ENCODE measurements around the gene MAP3K2. TPM values are rescaled to one million over a fixed set of nuclear protein-coding genes. Genes with fewer than 3 reads are reported as not detected.

Gene MAP3K2
- total and polyA plus RNA-seq, 8 donors: 24.3 to 84.9 (median 27.3) TPM

DNA sequence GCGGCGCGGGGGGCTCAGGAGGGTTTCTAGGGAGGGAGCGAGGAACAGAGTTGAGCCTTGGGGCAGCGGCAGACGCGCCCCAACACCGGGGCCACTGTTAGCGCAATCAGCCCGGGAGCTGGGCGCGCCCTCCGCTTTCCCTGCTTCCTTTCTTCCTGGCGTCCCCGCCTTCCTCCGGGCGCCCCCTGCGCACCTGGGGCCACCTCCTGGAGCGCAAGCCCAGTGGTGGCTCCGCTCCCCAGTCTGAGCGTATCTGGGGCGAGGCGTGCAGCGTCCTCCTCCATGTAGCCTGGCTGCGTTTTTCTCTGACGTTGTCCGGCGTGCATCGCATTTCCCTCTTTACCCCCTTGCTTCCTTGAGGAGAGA, 35.7 kb upstream of the MAP3K2 start:
- Histone ChIP-seq H3K27ac (no peak overlapping the region), H3K4me1 (peaks cover 9 to 17% of the 10 kb centered on the region in 2 donors), H3K36me3 (no peaks in the 10 kb centered on the region), H3K9me3 (no peaks in the 10 kb centered on the region), H3K27me3 (peaks cover 19 to 42% of the 10 kb centered on the region in 2 donors), H3K4me3 (peak overlapping the region; percentile 21 to 30)
- ATAC-seq: peak; percentile 70
- no peak for TF ChIP-seq CTCF (IDR thresholded peaks at IDR 0.05)
- DNase-seq: peak in 1 of 4 donors; percentile 26
- intact Hi-C loops (cut with DNase I): no loop called here

GRCh38 chr2:127422559-127423477, 35.0 kb upstream of the MAP3K2 start:
- ATAC-seq: peak; percentile 50
- intact Hi-C loops (cut with DNase I): no loop called here
- no peaks in the 10 kb centered on the region for H3K36me3 ChIP-seq
- H3K27me3 ChIP-seq: peaks cover 19 to 42% of the 10 kb centered on the region in 2 donors
- no peaks in the 10 kb centered on the region for H3K9me3 ChIP-seq
- H3K27ac ChIP-seq: no peak overlapping the region
- H3K4me3 ChIP-seq: peak overlapping the region; percentile 21 to 30
- DNase-seq: peak in 1 of 4 donors; percentile 87
- no peak for TF ChIP-seq CTCF (IDR thresholded peaks at IDR 0.05)
- H3K4me1 ChIP-seq: peaks cover 9 to 17% of the 10 kb centered on the region in 2 donors

DNA sequence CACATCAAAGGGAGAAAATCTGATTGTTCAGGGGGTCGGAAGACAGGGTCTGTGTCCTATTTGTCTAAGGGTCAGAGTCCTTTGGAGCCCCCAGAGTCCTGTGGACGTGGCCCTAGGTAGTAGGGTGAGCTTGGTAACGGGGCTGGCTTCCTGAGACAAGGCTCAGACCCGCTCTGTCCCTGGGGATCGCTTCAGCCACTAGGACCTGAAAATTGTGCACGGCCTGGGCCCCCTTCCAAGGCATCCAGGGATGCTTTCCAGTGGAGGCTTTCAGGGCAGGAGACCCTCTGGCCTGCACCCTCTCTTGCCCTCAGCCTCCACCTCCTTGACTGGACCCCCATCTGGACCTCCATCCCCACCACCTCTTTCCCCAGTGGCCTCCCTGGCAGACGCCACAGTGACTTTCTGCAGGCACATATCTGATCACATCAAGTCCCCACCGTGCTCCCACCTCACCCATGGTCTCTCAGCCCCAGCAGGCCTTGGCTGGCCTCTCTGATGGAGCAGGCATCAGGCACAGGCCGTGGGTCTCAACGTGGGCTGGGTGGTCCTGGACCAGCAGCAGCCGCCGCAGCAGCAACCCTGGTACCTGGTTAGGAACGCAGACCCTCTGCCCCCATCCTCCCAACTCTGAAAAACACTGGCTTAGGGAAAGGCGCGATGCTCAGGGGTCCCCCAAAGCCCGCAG, 34.2 kb upstream of the MAP3K2 start:
- intact Hi-C loops (cut with DNase I): no loop called here
- DNase-seq: no peak
- Histone ChIP-seq H3K4me3 (no peak overlapping the region), H3K27me3 (peaks cover 19 to 46% of the 10 kb centered on the region in 2 donors), H3K4me1 (peaks cover 9 to 17% of the 10 kb centered on the region in 2 donors), H3K36me3 (no peaks in the 10 kb centered on the region), H3K9me3 (no peaks in the 10 kb centered on the region), H3K27ac (no peak overlapping the region)
- TF ChIP-seq CTCF (IDR thresholded peaks at IDR 0.05): no peak
- no peak for ATAC-seq

- H3K27me3 ChIP-seq: peaks cover 19 to 53% of the 10 kb centered on the region in 2 donors
- no peak for ATAC-seq
- H3K27ac ChIP-seq: no peak overlapping the region
- peaks cover 11 to 23% of the 10 kb centered on the region in 2 donors for H3K4me1 ChIP-seq
- intact Hi-C loops (cut with DNase I): no loop called here
- H3K4me3 ChIP-seq: no peak overlapping the region
- no peaks in the 10 kb centered on the region for H3K36me3 ChIP-seq
- DNase-seq: no peak
- H3K9me3 ChIP-seq: no peaks in the 10 kb centered on the region
- TF ChIP-seq CTCF (IDR thresholded peaks at IDR 0.05): no peak
These were observed 33.5 kb upstream of the MAP3K2 start for GRCh38 chr2:127421116-127421800.

Measured in left lung (tissue), 10 donors.